Measurements from ENCODE around the gene LIPF.
"Not testable (repeated sequence)": the region's sequence is repeated elsewhere in the genome, so short reads cannot be mapped to it uniquely, and the experiment has no call there.

DNA sequence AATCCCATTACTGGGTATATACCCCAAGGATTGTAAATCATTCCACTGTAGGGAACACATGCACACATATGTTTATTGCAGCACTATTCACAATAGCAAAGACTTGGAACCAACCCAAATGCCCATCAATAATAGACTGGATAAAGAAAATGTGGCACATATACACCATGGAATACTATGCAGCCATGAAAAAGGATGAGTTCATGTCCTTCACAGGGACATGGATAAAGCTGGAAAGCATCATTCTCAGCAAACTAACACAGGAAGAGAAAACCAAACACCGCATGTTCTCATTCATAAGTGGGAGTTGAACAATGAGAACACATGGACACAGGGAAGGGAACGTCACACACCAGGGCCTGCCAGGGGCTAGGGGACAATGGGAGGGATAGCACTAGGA lies 1.1 kb upstream of the LIPF start:
- TF ChIP-seq CTCF (conservative IDR thresholded peaks at IDR 0.05; ENCODE audit: low read depth, low read length); POLR2A (IDR thresholded peaks at IDR 0.05; ENCODE audit: low read depth, low read length); SMC3 (IDR thresholded peaks at IDR 0.05; ENCODE audit: low read depth, low read length); MAFK (IDR thresholded peaks at IDR 0.05; ENCODE audit: low read depth, low read length); RCOR1 (IDR thresholded peaks at IDR 0.05; ENCODE audit: insufficient replicate concordance, low read length): not testable (repeated sequence)
